ENCODE measurements around the gene CBFB.

CBFB gene

GRCh38 chr16:67111951-67112444, 83.0 kb downstream of the CBFB start:
- Histone ChIP-seq H3K9me3 (no peaks in the 10 kb centered on the region), H3K36me3 (peaks cover 0 to 6% (median 0%) of the 10 kb centered on the region in 3 donors), H3K27me3 (no peaks in the 10 kb centered on the region), H3K4me3 (no peak overlapping the region), H3K27ac (no peak overlapping the region), H3K4me1 (peaks cover 0 to 36% (median 19%) of the 10 kb centered on the region in 4 donors)
- no peak for TF ChIP-seq CTCF (IDR thresholded peaks at IDR 0.05)
- intact Hi-C loops (cut with DNase I; ENCODE audit: low total_unique reads) = no loop called here
- peak in 1 of 2 donors; percentile 16 for DNase-seq

DNA sequence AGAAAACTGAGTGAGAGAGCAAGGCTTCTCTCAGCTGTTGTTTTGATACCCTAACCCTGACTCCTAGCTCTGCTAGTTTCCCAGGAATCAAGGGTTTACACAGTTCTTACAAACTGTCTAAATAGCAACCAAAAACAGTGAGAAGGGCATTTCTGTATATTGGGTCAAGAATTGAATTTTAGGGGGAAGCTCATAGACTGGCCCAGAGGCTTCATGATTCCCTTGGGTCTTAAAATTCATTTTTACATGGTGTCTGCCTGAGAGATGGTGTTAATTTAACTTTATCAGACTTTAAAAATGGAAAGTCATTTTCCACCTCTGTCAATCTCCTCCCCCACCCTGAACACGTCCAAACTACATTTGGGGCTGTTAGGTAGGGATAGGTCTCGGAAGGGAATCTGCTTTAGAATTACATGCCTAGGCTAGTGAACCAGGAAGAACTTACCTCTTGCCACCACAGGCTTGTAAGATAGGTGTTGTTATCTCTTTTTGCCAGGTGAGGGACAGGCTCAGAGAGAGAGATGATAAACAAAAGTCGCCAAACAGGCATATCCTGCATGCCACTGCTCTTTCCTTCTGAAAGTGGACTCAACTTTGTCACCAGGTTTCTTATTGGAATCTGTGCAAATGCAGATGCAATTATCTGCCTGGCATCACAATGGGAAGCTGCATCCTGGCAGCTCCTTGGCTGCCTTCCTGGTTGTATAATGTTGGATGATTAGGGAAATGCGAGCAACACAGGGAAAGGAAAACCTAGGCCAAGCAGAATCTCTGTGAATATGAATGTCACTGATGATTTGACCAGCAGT, 83.8 kb downstream of the CBFB start:
- no peaks in the 10 kb centered on the region for H3K27me3 ChIP-seq
- intact Hi-C loops (cut with DNase I; ENCODE audit: low total_unique reads) = no loop called here
- no peak overlapping the region for H3K27ac ChIP-seq
- no peak overlapping the region for H3K4me3 ChIP-seq
- H3K4me1 ChIP-seq = peaks cover 0 to 36% (median 19%) of the 10 kb centered on the region in 4 donors
- H3K9me3 ChIP-seq = no peaks in the 10 kb centered on the region
- no peak for DNase-seq
- H3K36me3 ChIP-seq = peaks cover 0 to 6% (median 0%) of the 10 kb centered on the region in 3 donors
- no peak for TF ChIP-seq CTCF (IDR thresholded peaks at IDR 0.05)

- H3K4me3 ChIP-seq = no peak overlapping the region
- DNase-seq = no peak
- peaks cover 0 to 8% (median 0%) of the 10 kb centered on the region in 3 donors for H3K36me3 ChIP-seq
- no peak for TF ChIP-seq CTCF (IDR thresholded peaks at IDR 0.05)
- intact Hi-C loops (cut with DNase I; ENCODE audit: low total_unique reads) = no loop called here
- H3K27ac ChIP-seq = no peak overlapping the region
- H3K4me1 ChIP-seq = peaks cover 0 to 30% (median 14%) of the 10 kb centered on the region in 4 donors
- no peaks in the 10 kb centered on the region for H3K9me3 ChIP-seq
- H3K27me3 ChIP-seq = no peaks in the 10 kb centered on the region
Measured at GRCh38 chr16:67114793-67115192, 85.8 kb downstream of the CBFB start.

DNA sequence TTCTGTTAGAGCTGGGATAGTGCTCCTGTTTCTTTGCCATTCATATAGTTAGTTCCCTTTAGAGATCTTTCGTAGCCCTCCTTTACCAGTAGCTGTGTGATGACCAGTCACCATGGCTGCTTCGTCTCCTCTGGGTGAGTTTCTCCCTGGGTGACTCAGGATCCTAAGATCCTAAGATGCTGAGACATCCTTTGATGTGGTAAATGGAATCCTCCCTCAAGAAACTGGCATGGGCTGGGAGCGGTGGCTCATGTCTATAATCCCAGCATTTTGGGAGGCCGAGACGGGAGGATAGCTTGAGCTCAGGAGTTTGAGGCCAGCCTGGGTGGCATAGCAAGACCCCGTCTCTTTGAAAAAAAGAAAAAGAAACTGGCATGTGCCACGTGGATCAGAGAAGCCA, 86.7 kb downstream of the CBFB start:
- DNase-seq = peak in 1 of 2 donors; percentile 54

More for the DNA sequence above, 86.7 kb downstream of the CBFB start:
- no peaks in the 10 kb centered on the region for H3K9me3 ChIP-seq
- H3K4me3 ChIP-seq = no peak overlapping the region
- intact Hi-C loops (cut with DNase I; ENCODE audit: low total_unique reads) = no loop called here
- peaks cover 0 to 24% (median 9%) of the 10 kb centered on the region in 4 donors for H3K4me1 ChIP-seq
- no peaks in the 10 kb centered on the region for H3K27me3 ChIP-seq
- H3K36me3 ChIP-seq = peaks cover 7 to 17% (median 7%) of the 10 kb centered on the region in 3 donors
- H3K27ac ChIP-seq = no peak overlapping the region
- TF ChIP-seq CTCF (IDR thresholded peaks at IDR 0.05) = no peak
